ENCODE results near the gene PTPRN2. TPM values are rescaled to one million over a fixed set of nuclear protein-coding genes. Genes with fewer than 3 reads are reported as not detected.

The PTPRN2 gene
- total and polyA plus RNA-seq, 2 donors (not counting 1 experiment from before 2014, with no cell fraction given), result 0.54 to 1.2 TPM

GRCh38 chr7:157519246-157519645 is 1068.4 kb downstream of the PTPRN2 start:
- Histone ChIP-seq H3K9me3 (ENCODE audit: control insufficient read depth, insufficient read depth, low read depth, low read length) (no peaks in the 10 kb centered on the region), H3K4me3 (replicated peaks in 1 of 4; ENCODE audit: control extremely low read depth in 1 of 4, insufficient read depth in 1 of 4, low read depth in 3 of 4, low read length in 4 of 4) (no peak overlapping the region), H3K79me2 (ENCODE audit: control insufficient read depth, insufficient read depth, low read length) (no peaks in the 10 kb centered on the region), H3K4me1 (ENCODE audit: control insufficient read depth, extremely low read depth, insufficient read depth, low read length) (no peaks in the 10 kb centered on the region), H3K27ac (ENCODE audit: insufficient read depth, low read length) (no peak overlapping the region), H4K20me1 (ENCODE audit: control insufficient read depth, extremely low read depth, insufficient read depth, low read length) (no peaks in the 10 kb centered on the region), H2AFZ (ENCODE audit: low read length) (no peak overlapping the region), H3K4me2 (ENCODE audit: extremely low read depth, insufficient read depth, low read length) (no peak overlapping the region), H3K27me3 (ENCODE audit: control insufficient read depth, insufficient read depth, low read length) (no peaks in the 10 kb centered on the region), H3K36me3 (ENCODE audit: control insufficient read depth, insufficient read depth, low read length) (no peaks in the 10 kb centered on the region), H3K9ac (ENCODE audit: insufficient read depth, low read length) (no peak overlapping the region)
- no peak for DNase-seq (ENCODE audit: low read depth in 2 of 2)
- TF ChIP-seq EZH2 (IDR thresholded peaks at IDR 0.05; ENCODE audit: low read length, missing control alignments) (no peak), CTCF (conservative IDR thresholded peaks at IDR 0.05 in 1 of 2, IDR thresholded peaks at IDR 0.05 in 1 of 2; ENCODE audit: low read depth in 1 of 2, low read length in 2 of 2) (no peak)

- H3K27me3 ChIP-seq (ENCODE audit: control insufficient read depth, insufficient read depth, low read length), result no peaks in the 10 kb centered on the region
- no peak overlapping the region for H3K27ac ChIP-seq (ENCODE audit: insufficient read depth, low read length)
- no peak for TF ChIP-seq CTCF (conservative IDR thresholded peaks at IDR 0.05 in 1 of 2, IDR thresholded peaks at IDR 0.05 in 1 of 2; ENCODE audit: low read depth in 1 of 2, low read length in 2 of 2)
- TF ChIP-seq EZH2 (IDR thresholded peaks at IDR 0.05; ENCODE audit: low read length, missing control alignments), result no peak
- H3K9me3 ChIP-seq (ENCODE audit: control insufficient read depth, insufficient read depth, low read depth, low read length), result no peaks in the 10 kb centered on the region
- no peaks in the 10 kb centered on the region for H3K36me3 ChIP-seq (ENCODE audit: control insufficient read depth, insufficient read depth, low read length)
- no peak overlapping the region for H3K4me3 ChIP-seq (replicated peaks in 1 of 4; ENCODE audit: control extremely low read depth in 1 of 4, insufficient read depth in 1 of 4, low read depth in 3 of 4, low read length in 4 of 4)
- no peak overlapping the region for H3K9ac ChIP-seq (ENCODE audit: insufficient read depth, low read length)
- H3K79me2 ChIP-seq (ENCODE audit: control insufficient read depth, insufficient read depth, low read length), result no peaks in the 10 kb centered on the region
- H3K4me2 ChIP-seq (ENCODE audit: extremely low read depth, insufficient read depth, low read length), result no peak overlapping the region
- no peak for DNase-seq (ENCODE audit: low read depth in 2 of 2)
- H2AFZ ChIP-seq (ENCODE audit: low read length), result no peak overlapping the region
- H4K20me1 ChIP-seq (ENCODE audit: control insufficient read depth, extremely low read depth, insufficient read depth, low read length), result no peaks in the 10 kb centered on the region
- H3K4me1 ChIP-seq (ENCODE audit: control insufficient read depth, extremely low read depth, insufficient read depth, low read length), result no peaks in the 10 kb centered on the region
Observed at GRCh38 chr7:157518514-157519175, 1069.0 kb downstream of the PTPRN2 start.

DNA sequence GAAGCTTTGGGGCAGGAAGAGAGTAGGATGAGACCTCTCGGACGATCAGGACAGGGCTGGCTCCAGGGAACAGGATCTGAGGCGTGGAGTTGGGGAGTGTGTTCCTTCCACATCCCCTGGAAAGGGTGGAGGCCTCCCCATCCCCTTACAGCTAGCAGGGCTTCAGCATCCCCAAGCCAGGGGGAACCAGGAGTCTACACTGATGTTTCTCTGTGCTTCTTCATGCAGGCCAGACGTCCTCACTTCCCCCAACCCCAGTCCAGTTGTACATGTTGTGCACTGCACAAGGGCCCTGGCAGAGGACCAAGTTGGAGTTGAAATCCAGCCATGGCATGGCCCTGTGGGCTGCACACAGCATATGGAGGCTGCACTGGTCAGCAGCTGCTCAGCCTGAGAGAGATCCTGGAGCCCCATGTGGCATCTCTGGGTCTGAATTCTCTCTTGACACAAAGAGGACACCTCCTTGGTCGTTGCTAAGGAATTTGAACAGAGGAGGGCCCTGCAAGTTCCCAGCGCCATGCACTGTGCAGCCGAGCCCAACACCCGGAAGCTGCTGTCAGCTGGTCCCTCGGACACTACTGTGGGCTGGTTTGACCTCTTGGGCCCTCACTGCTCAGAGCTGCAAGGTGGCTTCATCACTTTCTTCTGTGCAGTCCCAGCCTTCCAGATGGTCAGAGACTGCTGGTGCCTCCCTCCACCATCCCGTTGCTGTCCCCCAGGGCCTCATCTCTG is 1069.7 kb downstream of the PTPRN2 start:
- Histone ChIP-seq H3K4me1 (ENCODE audit: control insufficient read depth, extremely low read depth, insufficient read depth, low read length) (no peaks in the 10 kb centered on the region), H3K9ac (ENCODE audit: insufficient read depth, low read length) (no peak overlapping the region), H3K27ac (ENCODE audit: insufficient read depth, low read length) (no peak overlapping the region), H3K4me2 (ENCODE audit: extremely low read depth, insufficient read depth, low read length) (no peak overlapping the region), H3K9me3 (ENCODE audit: control insufficient read depth, insufficient read depth, low read depth, low read length) (no peaks in the 10 kb centered on the region), H3K27me3 (ENCODE audit: control insufficient read depth, insufficient read depth, low read length) (no peaks in the 10 kb centered on the region), H3K4me3 (replicated peaks in 1 of 4; ENCODE audit: control extremely low read depth in 1 of 4, insufficient read depth in 1 of 4, low read depth in 3 of 4, low read length in 4 of 4) (no peak overlapping the region), H4K20me1 (ENCODE audit: control insufficient read depth, extremely low read depth, insufficient read depth, low read length) (no peaks in the 10 kb centered on the region), H3K36me3 (ENCODE audit: control insufficient read depth, insufficient read depth, low read length) (no peaks in the 10 kb centered on the region), H2AFZ (ENCODE audit: low read length) (no peak overlapping the region), H3K79me2 (ENCODE audit: control insufficient read depth, insufficient read depth, low read length) (no peaks in the 10 kb centered on the region)
- TF ChIP-seq EZH2 (IDR thresholded peaks at IDR 0.05; ENCODE audit: low read length, missing control alignments), result no peak
- TF ChIP-seq CTCF (conservative IDR thresholded peaks at IDR 0.05 in 1 of 2, IDR thresholded peaks at IDR 0.05 in 1 of 2; ENCODE audit: low read depth in 1 of 2, low read length in 2 of 2), result no peak
- no peak for DNase-seq (ENCODE audit: low read depth in 2 of 2)

All from fibroblast of lung (primary cell).